CD14-positive monocyte (primary cell): ENCODE measurements around the gene SLC17A2. TPM values are rescaled to one million over a fixed set of nuclear protein-coding genes. Genes with fewer than 3 reads are reported as not detected.
A peak's percentile ranks its signal among the peaks of the same experiment; 100 is the strongest.

Experiments used
- DNase-seq, 3 donors: peaks; one replicate each; pipeline ENCODE4 v3.0.0-alpha.2; 2011 to 2022
- H2AFZ ChIP-seq: 2 replicates; pipeline ENCODE4 v1.6.0; 2012; ENCODE audit warnings: mild to moderate bottlenecking, low read depth, low read length, inconsistent platforms; ENCODE audit not compliant: insufficient read depth, poor library complexity, severe bottlenecking
- H3K27ac ChIP-seq, 2 donors: 1 replicate in 1 of 2; 2 replicates in 1 of 2; pipeline ENCODE4 v1.5.1; 2012 to 2013; ENCODE audit warnings: low read length in 2 of 2, control low read depth in 1 of 2, inconsistent platforms in 1 of 2, low read depth in 1 of 2, mild to moderate bottlenecking in 1 of 2
- H3K27me3 ChIP-seq, 2 donors: one replicate each; pipeline versions ENCODE4 v1.6.0 to v1.6.1; 2011 to 2013; ENCODE audit warnings: low read length in 2 of 2; ENCODE audit not compliant: control insufficient read depth in 2 of 2, insufficient read depth in 2 of 2
- H3K36me3 ChIP-seq, 2 donors: replicated peaks in 1 of 2; 1 replicate in 1 of 2; 2 replicates in 1 of 2; pipeline versions ENCODE4 v1.5.1 to v1.6.1; 2012 to 2013; ENCODE audit warnings: low read length in 2 of 2, control low read depth in 1 of 2, inconsistent platforms in 1 of 2, mild to moderate bottlenecking in 1 of 2; ENCODE audit not compliant: insufficient read depth in 2 of 2, control insufficient read depth in 1 of 2
- H3K4me1 ChIP-seq, 2 donors: 1 replicate in 1 of 2; 2 replicates in 1 of 2; pipeline versions ENCODE4 v1.5.1 to v1.6.1; 2012 to 2013; ENCODE audit warnings: low read length in 2 of 2, control low read depth in 1 of 2, inconsistent platforms in 1 of 2, mild to moderate bottlenecking in 1 of 2, moderate library complexity in 1 of 2; ENCODE audit not compliant: insufficient read depth in 2 of 2, control insufficient read depth in 1 of 2
- H3K4me2 ChIP-seq: replicated peaks from 2 replicates; pipeline ENCODE3; 2012; ENCODE audit warnings: low read length, moderate library complexity, mild to moderate bottlenecking; ENCODE audit not compliant: poor library complexity, severe bottlenecking; ENCODE audit errors: extremely low read depth
- H3K4me3 ChIP-seq, 3 experiments: fragments of 200-600 bp in 1 of 3; sonication (generic) in 1 of 3; replicated peaks in 1 of 3; 1 replicate in 2 of 3; 2 replicates in 1 of 3; pipeline ENCODE4 v1.5.1; 2011 to 2013; ENCODE audit warnings: low read length in 3 of 3, mild to moderate bottlenecking in 3 of 3, control low read depth in 2 of 3, low read depth in 2 of 3, inconsistent platforms in 1 of 3, moderate library complexity in 1 of 3
- H3K79me2 ChIP-seq: 2 replicates; pipeline ENCODE4 v1.6.0; 2012; ENCODE audit warnings: mild to moderate bottlenecking, control low read depth, inconsistent platforms, low read length, moderate library complexity; ENCODE audit not compliant: insufficient read depth
- H3K9ac ChIP-seq: 2 replicates; pipeline ENCODE4 v1.6.0; 2017; ENCODE audit warnings: low read length, mild to moderate bottlenecking; ENCODE audit not compliant: insufficient read depth, poor library complexity, severe bottlenecking
- H3K9me3 ChIP-seq, 2 donors: replicated peaks in 1 of 2; 1 replicate in 1 of 2; 2 replicates in 1 of 2; pipeline versions ENCODE4 v1.5.1 to v1.6.1; 2012 to 2013; ENCODE audit warnings: low read length in 2 of 2, control low read depth in 1 of 2; ENCODE audit not compliant: control insufficient read depth in 1 of 2, insufficient read depth in 1 of 2
- H4K20me1 ChIP-seq: 2 replicates; pipeline ENCODE4 v1.6.0; 2012; ENCODE audit warnings: mild to moderate bottlenecking, low read length, control low read depth, moderate library complexity; ENCODE audit not compliant: insufficient read depth
- H3K27ac Mint-ChIP-seq, 7 donors: one replicate each; pipeline ENCODE4 v1.8.0; 2020; ENCODE audit warnings: mild to moderate bottlenecking in 7 of 7, mixed read lengths in 7 of 7, moderate library complexity in 6 of 7, inconsistent platforms in 2 of 7
- H3K27me3 Mint-ChIP-seq, 3 donors: one replicate each; pipeline ENCODE4 v1.8.0; 2021 to 2022; ENCODE audit warnings: low read depth in 3 of 3, mild to moderate bottlenecking in 3 of 3, mixed read lengths in 3 of 3, moderate library complexity in 3 of 3, inconsistent platforms in 1 of 3
- H3K36me3 Mint-ChIP-seq, 2 donors: one replicate each; pipeline ENCODE4 v1.8.0; 2020; ENCODE audit warnings: mixed read lengths in 2 of 2, inconsistent platforms in 1 of 2, mild to moderate bottlenecking in 1 of 2
- H3K4me1 Mint-ChIP-seq: one replicate; pipeline ENCODE4 v1.8.0; 2020; ENCODE audit warnings: mild to moderate bottlenecking, mixed read lengths
- H3K4me3 Mint-ChIP-seq, 2 donors: one replicate each; pipeline ENCODE4 v1.8.0; 2020; ENCODE audit warnings: mild to moderate bottlenecking in 2 of 2, mixed read lengths in 2 of 2, moderate library complexity in 1 of 2
- H3K9me3 Mint-ChIP-seq, 7 donors: one replicate each; pipeline ENCODE4 v1.8.0; 2020 to 2022; ENCODE audit warnings: mixed read lengths in 7 of 7, mild to moderate bottlenecking in 6 of 7, moderate library complexity in 6 of 7, inconsistent platforms in 2 of 7
- CTCF ChIP-seq: fragments of 200-600 bp; IDR thresholded peaks from one replicate; pipeline ENCODE4 v1.8.0; 2022; ENCODE audit warnings: antibody characterized with exemption, mild to moderate bottlenecking
- WGBS: methylation state at CpG from one replicate; pipeline ENCODE4 v1.1.5; 2013; ENCODE audit warnings: missing lambda C conversion rate; ENCODE audit not compliant: insufficient coverage; 5-methylcytosine and 5-hydroxymethylcytosine counted together
- intact Hi-C, 2 donors: fragments of 100-400 bp; cut with micrococcal nuclease; formaldehyde crosslinking; loops; one replicate each; pipeline versions ENCODE4 v1.15.0 to v1.15.1; 2023
- polyA plus RNA-seq, 3 donors: library from polyadenylated mRNA; depleted of rRNA in 1 of 3; unstranded in 2 of 3; stranded (reverse) in 1 of 3; fragments of 300-500 nt in 2 of 3; fragments of >200 nt in 1 of 3; fragmentation: Illumina TruSeq in 2 of 3; gene quantifications; 1 replicate in 2 of 3; 2 replicates in 1 of 3; pipeline ENCODE4 v1.2.3, GENCODE V29; 2012 to 2021

Gene SLC17A2
- polyA plus RNA-seq, 3 donors: not detected

GRCh38 chr6:25883991-25884390 is 46.5 kb downstream of the SLC17A2 start:
- intact Hi-C loops: no loop called here

DNA sequence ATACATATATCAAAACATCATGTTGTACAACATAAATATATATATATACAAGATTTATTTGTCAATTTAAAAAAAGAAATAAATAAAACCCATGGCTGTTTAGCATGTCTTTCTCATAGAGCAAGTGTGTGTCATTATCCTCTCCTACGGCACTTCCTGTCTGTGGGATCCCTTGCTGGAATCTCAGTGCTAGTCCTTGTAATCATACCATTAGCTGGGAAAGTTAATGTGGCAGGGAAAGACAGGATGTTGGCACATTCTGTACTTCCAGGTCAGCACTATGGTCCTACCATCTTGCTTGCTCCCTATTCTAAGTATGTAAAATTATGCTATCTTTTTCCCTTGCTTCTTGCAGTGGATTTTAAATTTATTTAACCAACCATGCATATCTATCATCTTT is 47.0 kb downstream of the SLC17A2 start:
- peaks cover 0 to 5% (median 3%) of the 10 kb centered on the region in 7 donors for H3K9me3 Mint-ChIP-seq
- H3K9ac ChIP-seq: no peak overlapping the region
- H3K27ac Mint-ChIP-seq: no peak overlapping the region

More at GRCh38 chr6:25883991-25884390, 46.5 kb downstream of the SLC17A2 start:
- Histone ChIP-seq H3K27ac (no peak overlapping the region), H3K36me3 (no peaks in the 10 kb centered on the region), H3K4me1 (peaks cover 0 to 7% of the 10 kb centered on the region in 2 donors), H3K9ac (no peak overlapping the region), H3K4me3 (no peak overlapping the region), H3K79me2 (no peaks in the 10 kb centered on the region), H3K9me3 (peaks cover 0 to 4% of the 10 kb centered on the region in 2 donors), H2AFZ (no peak overlapping the region), H3K4me2 (no peak overlapping the region), H3K27me3 (no peaks in the 10 kb centered on the region), H4K20me1 (no peaks in the 10 kb centered on the region)
- H3K9me3 Mint-ChIP-seq: peaks cover 0 to 5% (median 3%) of the 10 kb centered on the region in 7 donors
- no peak overlapping the region for H3K4me3 Mint-ChIP-seq
- no peak overlapping the region for H3K27ac Mint-ChIP-seq
- H3K4me1 Mint-ChIP-seq: peaks cover 8% of the 10 kb centered on the region
- no peak for TF ChIP-seq CTCF
- DNase-seq: peak in 2 of 3 donors; percentile 1 to 3
- H3K27me3 Mint-ChIP-seq: peaks cover 0 to 9% (median 7%) of the 10 kb centered on the region in 3 donors
- WGBS: 100% methylated on average over 1 of the region's 2 CpGs
- H3K36me3 Mint-ChIP-seq: no peaks in the 10 kb centered on the region

More for the DNA sequence above, 47.0 kb downstream of the SLC17A2 start:
- no peak overlapping the region for H2AFZ ChIP-seq
- no peak for TF ChIP-seq CTCF
- Mint-ChIP-seq H3K36me3 (no peaks in the 10 kb centered on the region), H3K27me3 (peaks cover 0 to 9% (median 9%) of the 10 kb centered on the region in 3 donors), H3K4me1 (peaks cover 9% of the 10 kb centered on the region), H3K4me3 (no peak overlapping the region)
- no peaks in the 10 kb centered on the region for H3K27me3 ChIP-seq
- no peaks in the 10 kb centered on the region for H3K79me2 ChIP-seq
- H3K4me1 ChIP-seq: peaks cover 0 to 7% of the 10 kb centered on the region in 2 donors
- no peak for DNase-seq
- H3K36me3 ChIP-seq: no peaks in the 10 kb centered on the region
- no peak overlapping the region for H3K4me2 ChIP-seq
- H3K9me3 ChIP-seq: peaks cover 0 to 4% of the 10 kb centered on the region in 2 donors
- intact Hi-C loops: no loop called here
- WGBS: no CpG with 5 or more reads among the region's 1 CpG
- no peaks in the 10 kb centered on the region for H4K20me1 ChIP-seq
- H3K4me3 ChIP-seq: no peak overlapping the region
- H3K27ac ChIP-seq: no peak overlapping the region
